HEK293 (cell line): ENCODE data around the gene CCM2.

Experiments
- ELK4 ChIP-seq: IDR thresholded peaks from 2 replicates; pipeline ENCODE4 v1.6.1; 2011; ENCODE audit warnings: mild to moderate bottlenecking, low read depth, low read length, borderline replicate concordance
- FEZF1 ChIP-seq: fragments of 450-650 bp; formaldehyde crosslinking; IDR thresholded peaks from 2 replicates; pipeline ENCODE4 v1.5.1; 2016; ENCODE audit warnings: missing biosample characterization, missing genetic modification characterization
- HOXD13 ChIP-seq: sonication (generic); formaldehyde crosslinking; IDR thresholded peaks from 2 replicates; pipeline ENCODE4 v1.8.0; 2022; ENCODE audit warnings: missing genetic modification reagents, borderline replicate concordance
- INSM2 ChIP-seq: fragments of 450-650 bp; formaldehyde crosslinking; IDR thresholded peaks from 2 replicates; pipeline ENCODE4 v1.5.1; 2016; ENCODE audit warnings: missing biosample characterization, missing genetic modification characterization
- KLF17 ChIP-seq: fragments of 450-650 bp; formaldehyde crosslinking; IDR thresholded peaks from 2 replicates; pipeline ENCODE4 v1.5.1; 2016; ENCODE audit warnings: missing biosample characterization, missing genetic modification characterization
- KLF8 ChIP-seq: fragments of 450-650 bp; formaldehyde crosslinking; IDR thresholded peaks from 2 replicates; pipeline ENCODE4 v1.5.1; 2016; ENCODE audit warnings: missing biosample characterization, missing genetic modification characterization
- MZF1 ChIP-seq: fragments of 450-650 bp; formaldehyde crosslinking; IDR thresholded peaks from 2 replicates; pipeline ENCODE4 v1.5.1; 2017; ENCODE audit warnings: missing biosample characterization, missing genetic modification characterization, borderline replicate concordance
- REPIN1 ChIP-seq: fragments of 450-650 bp; formaldehyde crosslinking; IDR thresholded peaks from 2 replicates; pipeline ENCODE4 v1.5.1; 2017; ENCODE audit warnings: missing biosample characterization, missing genetic modification characterization, low read depth
- SCRT1 ChIP-seq: fragments of 450-650 bp; formaldehyde crosslinking; IDR thresholded peaks from 2 replicates; pipeline ENCODE4 v1.5.1; 2016; ENCODE audit warnings: missing biosample characterization, missing genetic modification characterization, borderline replicate concordance
- ZBTB17 ChIP-seq: fragments of 450-650 bp; formaldehyde crosslinking; IDR thresholded peaks from 2 replicates; pipeline ENCODE4 v1.5.1; 2016; ENCODE audit warnings: missing biosample characterization, missing genetic modification characterization
- ZBTB44 ChIP-seq: fragments of 450-650 bp; IDR thresholded peaks from 2 replicates; pipeline ENCODE4 v1.5.1; 2018; ENCODE audit warnings: missing biosample characterization, mild to moderate bottlenecking, missing genetic modification characterization
- ZBTB6 ChIP-seq: fragments of 450-650 bp; formaldehyde crosslinking; IDR thresholded peaks from 2 replicates; pipeline ENCODE4 v1.5.1; 2017; ENCODE audit warnings: missing biosample characterization, missing genetic modification characterization
- ZFP3 ChIP-seq: fragments of 450-650 bp; formaldehyde crosslinking; IDR thresholded peaks from 2 replicates; pipeline ENCODE4 v1.5.1; 2016; ENCODE audit warnings: low read depth, missing biosample characterization, missing genetic modification characterization
- ZNF133 ChIP-seq: fragments of 450-650 bp; formaldehyde crosslinking; IDR thresholded peaks from 2 replicates; pipeline ENCODE4 v1.5.1; 2016; ENCODE audit warnings: missing biosample characterization, missing genetic modification characterization
- ZNF138 ChIP-seq: fragments of 450-650 bp; formaldehyde crosslinking; IDR thresholded peaks from 2 replicates; pipeline ENCODE4 v1.5.1; 2016; ENCODE audit warnings: missing biosample characterization, missing genetic modification characterization, borderline replicate concordance
- ZNF169 ChIP-seq: fragments of 450-650 bp; formaldehyde crosslinking; IDR thresholded peaks from 2 replicates; pipeline ENCODE4 v1.5.1; 2016; ENCODE audit warnings: missing biosample characterization, missing genetic modification characterization
- ZNF223 ChIP-seq: fragments of 450-650 bp; formaldehyde crosslinking; IDR thresholded peaks from 2 replicates; pipeline ENCODE4 v1.5.1; 2016; ENCODE audit warnings: missing biosample characterization, missing genetic modification characterization
- ZNF394 ChIP-seq: fragments of 450-650 bp; formaldehyde crosslinking; IDR thresholded peaks from 2 replicates; pipeline ENCODE4 v1.5.1; 2016; ENCODE audit warnings: missing biosample characterization, missing genetic modification characterization, mild to moderate bottlenecking, moderate library complexity, borderline replicate concordance
- ZNF404 ChIP-seq: fragments of 450-650 bp; formaldehyde crosslinking; IDR thresholded peaks from 2 replicates; pipeline ENCODE4 v1.5.1; 2017; ENCODE audit warnings: missing biosample characterization, missing genetic modification characterization
- ZNF514 ChIP-seq: fragments of 450-650 bp; formaldehyde crosslinking; IDR thresholded peaks from 2 replicates; pipeline ENCODE4 v1.5.1; 2016; ENCODE audit warnings: missing biosample characterization, missing genetic modification characterization
- ZNF555 ChIP-seq: fragments of 450-650 bp; formaldehyde crosslinking; conservative IDR thresholded peaks from 2 replicates; pipeline ENCODE4 v1.5.1; 2017; ENCODE audit warnings: missing biosample characterization, mild to moderate bottlenecking, missing genetic modification characterization, inconsistent platforms
- ZNF558 ChIP-seq: fragments of 450-650 bp; formaldehyde crosslinking; IDR thresholded peaks from 2 replicates; pipeline ENCODE4 v1.5.1; 2016; ENCODE audit warnings: missing biosample characterization, missing genetic modification characterization
- ZNF561 ChIP-seq: fragments of 450-650 bp; IDR thresholded peaks from 2 replicates; pipeline ENCODE4 v1.5.1; 2018; ENCODE audit warnings: missing biosample characterization, missing genetic modification characterization, borderline replicate concordance
- ZNF658 ChIP-seq: fragments of 450-650 bp; formaldehyde crosslinking; IDR thresholded peaks from 2 replicates; pipeline ENCODE4; 2016; ENCODE audit warnings: missing biosample characterization, missing genetic modification characterization
- ZNF660 ChIP-seq: fragments of 450-650 bp; IDR thresholded peaks from 2 replicates; pipeline ENCODE4 v1.5.1; 2018; ENCODE audit warnings: missing biosample characterization, mild to moderate bottlenecking, missing genetic modification characterization
- TF ChIP-seq, protein P1 (sequence below): fragments of 450-650 bp; formaldehyde crosslinking; IDR thresholded peaks from 2 replicates; pipeline ENCODE4 v1.5.1; 2016; ENCODE audit warnings: missing biosample characterization, missing genetic modification characterization, borderline replicate concordance
- TF ChIP-seq, protein P2 (sequence below): fragments of 450-650 bp; formaldehyde crosslinking; IDR thresholded peaks from 2 replicates; pipeline ENCODE4 v1.5.1; 2016; ENCODE audit warnings: missing biosample characterization, missing genetic modification characterization

Gene CCM2

DNA sequence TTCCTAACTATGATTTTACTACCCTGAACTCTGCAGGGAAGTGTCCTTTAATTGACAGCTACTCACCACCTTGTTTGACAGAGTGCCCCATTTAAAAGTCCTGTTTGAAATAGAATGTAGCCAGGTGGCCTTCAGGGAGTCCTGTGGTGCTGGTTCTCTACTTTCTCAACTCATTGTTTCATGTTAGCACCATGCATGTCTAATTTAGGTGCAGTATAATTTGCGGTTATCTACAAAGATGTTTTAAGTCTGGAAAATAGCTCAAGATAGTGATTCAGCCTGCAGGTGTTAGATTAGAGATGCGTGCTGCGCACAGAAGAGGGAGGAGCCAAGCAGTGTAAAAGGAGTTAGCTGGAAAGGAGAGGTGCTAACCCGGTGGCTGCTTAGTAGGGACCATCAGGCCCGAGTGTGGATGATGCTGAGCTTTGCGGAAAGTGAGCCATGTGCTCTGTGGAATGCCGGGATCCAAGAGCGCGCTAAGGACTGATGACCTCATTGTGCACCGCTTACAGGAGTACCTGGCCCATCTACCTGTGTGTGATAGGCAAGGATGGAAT is 1.2 kb downstream of the CCM2 start (continued):
- TF ChIP-seq INSM2 (0 out of 2 replicates have a peak, but pooled peaks have one; percentile 24), ZNF223 (tag by site-specific recombination) (no peak), FEZF1 (tag by site-specific recombination) (no peak), ZNF169 (no peak), MZF1 (tag by site-specific recombination) (no peak), ZNF514 (tag by site-specific recombination) (no peak), ZNF404 (tag by site-specific recombination) (no peak), ZNF658 (tag by site-specific recombination) (no peak), ZNF133 (tag by site-specific recombination) (no peak), ZFP3 (tag by site-specific recombination) (no peak), ZNF555 (tag by site-specific recombination) (no peak), ZNF561 (tag by site-specific recombination) (no peak), ZNF138 (tag by site-specific recombination) (no peak), KLF17 (tag by site-specific recombination) (no peak), SCRT1 (tag by site-specific recombination) (no peak), ELK4 (no peak), ZNF558 (tag by site-specific recombination) (no peak), HOXD13 (CRISPR knock-in tag) (no peak), ZBTB44 (tag by site-specific recombination) (0 out of 2 replicates have a peak, but pooled peaks have one; percentile 51), ZBTB6 (tag by site-specific recombination) (no peak), ZBTB17 (tag by site-specific recombination) (peak; percentile 94), KLF8 (peak; percentile 54), REPIN1 (tag by site-specific recombination) (no peak), ZNF394 (tag by site-specific recombination) (peak; percentile 84), ZNF660 (0 out of 2 replicates have a peak, but pooled peaks have one; percentile 27)
- TF ChIP-seq, protein P1, sequence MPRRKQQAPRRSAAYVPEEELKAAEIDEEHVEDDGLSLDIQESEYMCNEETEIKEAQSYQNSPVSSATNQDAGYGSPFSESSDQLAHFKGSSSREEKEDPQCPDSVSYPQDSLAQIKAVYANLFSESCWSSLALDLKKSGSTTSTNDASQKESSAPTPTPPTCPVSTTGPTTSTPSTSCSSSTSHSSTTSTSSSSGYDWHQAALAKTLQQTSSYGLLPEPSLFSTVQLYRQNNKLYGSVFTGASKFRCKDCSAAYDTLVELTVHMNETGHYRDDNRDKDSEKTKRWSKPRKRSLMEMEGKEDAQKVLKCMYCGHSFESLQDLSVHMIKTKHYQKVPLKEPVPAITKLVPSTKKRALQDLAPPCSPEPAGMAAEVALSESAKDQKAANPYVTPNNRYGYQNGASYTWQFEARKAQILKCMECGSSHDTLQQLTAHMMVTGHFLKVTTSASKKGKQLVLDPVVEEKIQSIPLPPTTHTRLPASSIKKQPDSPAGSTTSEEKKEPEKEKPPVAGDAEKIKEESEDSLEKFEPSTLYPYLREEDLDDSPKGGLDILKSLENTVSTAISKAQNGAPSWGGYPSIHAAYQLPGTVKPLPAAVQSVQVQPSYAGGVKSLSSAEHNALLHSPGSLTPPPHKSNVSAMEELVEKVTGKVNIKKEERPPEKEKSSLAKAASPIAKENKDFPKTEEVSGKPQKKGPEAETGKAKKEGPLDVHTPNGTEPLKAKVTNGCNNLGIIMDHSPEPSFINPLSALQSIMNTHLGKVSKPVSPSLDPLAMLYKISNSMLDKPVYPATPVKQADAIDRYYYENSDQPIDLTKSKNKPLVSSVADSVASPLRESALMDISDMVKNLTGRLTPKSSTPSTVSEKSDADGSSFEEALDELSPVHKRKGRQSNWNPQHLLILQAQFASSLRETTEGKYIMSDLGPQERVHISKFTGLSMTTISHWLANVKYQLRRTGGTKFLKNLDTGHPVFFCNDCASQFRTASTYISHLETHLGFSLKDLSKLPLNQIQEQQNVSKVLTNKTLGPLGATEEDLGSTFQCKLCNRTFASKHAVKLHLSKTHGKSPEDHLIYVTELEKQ, result no peak
- TF ChIP-seq, protein P2, sequence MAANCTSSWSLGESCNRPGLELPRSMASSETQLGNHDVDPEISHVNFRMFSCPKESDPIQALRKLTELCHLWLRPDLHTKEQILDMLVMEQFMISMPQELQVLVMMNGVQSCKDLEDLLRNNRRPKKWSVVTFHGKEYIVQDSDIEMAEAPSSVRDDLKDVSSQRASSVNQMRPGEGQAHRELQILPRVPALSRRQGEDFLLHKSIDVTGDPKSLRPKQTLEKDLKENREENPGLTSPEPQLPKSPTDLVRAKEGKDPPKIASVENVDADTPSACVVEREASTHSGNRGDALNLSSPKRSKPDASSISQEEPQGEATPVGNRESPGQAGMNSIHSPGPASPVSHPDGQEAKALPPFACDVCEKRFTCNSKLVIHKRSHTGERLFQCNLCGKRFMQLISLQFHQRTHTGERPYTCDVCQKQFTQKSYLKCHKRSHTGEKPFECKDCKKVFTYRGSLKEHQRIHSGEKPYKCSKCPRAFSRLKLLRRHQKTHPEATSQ (tag by site-specific recombination), result no peak
